H9 (cell line): ENCODE measurements around the gene GALNT9. TPM values are rescaled to one million over a fixed set of nuclear protein-coding genes. Genes with fewer than 3 reads are reported as not detected.

Experiments
- DNase-seq: peaks from one replicate; pipeline ENCODE4 v3.0.0-alpha.2; 2017
- H2AFZ ChIP-seq: one replicate; pipeline ENCODE4 v1.6.1; 2013; ENCODE audit warnings: mild to moderate bottlenecking, low read length, control low read depth, moderate library complexity
- H2AK5ac ChIP-seq: 2 replicates; pipeline ENCODE4 v1.6.1; 2013; ENCODE audit warnings: low read length, control low read depth, mixed read lengths; ENCODE audit not compliant: insufficient read length
- H2BK120ac ChIP-seq: one replicate; pipeline ENCODE4 v1.6.1; 2013; ENCODE audit warnings: low read depth, mild to moderate bottlenecking, low read length, control low read depth, inconsistent platforms; ENCODE audit not compliant: poor library complexity, severe bottlenecking
- H2BK12ac ChIP-seq: 2 replicates; pipeline ENCODE4 v1.6.1; 2013; ENCODE audit warnings: low read length, control low read depth, mixed read lengths, low read depth; ENCODE audit not compliant: insufficient read length
- H2BK15ac ChIP-seq: 2 replicates; pipeline ENCODE4 v1.6.1; 2013; ENCODE audit warnings: low read depth, low read length, control low read depth
- H2BK20ac ChIP-seq: one replicate; pipeline ENCODE4 v1.6.1; 2013; ENCODE audit warnings: low read depth, mild to moderate bottlenecking, low read length, control low read depth, inconsistent platforms; ENCODE audit not compliant: poor library complexity, severe bottlenecking
- H2BK5ac ChIP-seq: 2 replicates; pipeline ENCODE4 v1.6.1; 2013; ENCODE audit warnings: low read length, control low read depth, mixed read lengths; ENCODE audit not compliant: insufficient read length
- H3K14ac ChIP-seq: 2 replicates; pipeline ENCODE4 v1.6.1; 2013; ENCODE audit warnings: low read length, control low read depth; ENCODE audit not compliant: insufficient read depth
- H3K18ac ChIP-seq: 2 replicates; pipeline ENCODE4 v1.6.1; 2013; ENCODE audit warnings: low read depth, mild to moderate bottlenecking, mixed read lengths, low read length, control low read depth; ENCODE audit not compliant: insufficient read length
- H3K23ac ChIP-seq: 2 replicates; pipeline ENCODE4 v1.6.1; 2013; ENCODE audit warnings: low read length, control low read depth, mixed read lengths, low read depth; ENCODE audit not compliant: insufficient read length
- H3K23me2 ChIP-seq: 2 replicates; pipeline ENCODE4 v1.6.1; 2013; ENCODE audit warnings: low read depth, mild to moderate bottlenecking, mixed read lengths, low read length, control low read depth; ENCODE audit not compliant: insufficient read length, poor library complexity, severe bottlenecking
- H3K27ac ChIP-seq: 2 replicates; pipeline ENCODE4 v1.5.1; 2013; ENCODE audit warnings: low read length, control low read depth, mixed read lengths, low read depth; ENCODE audit not compliant: insufficient read length
- H3K27me3 ChIP-seq: 2 replicates; pipeline ENCODE4 v1.6.1; 2013; ENCODE audit warnings: low read length, control low read depth, inconsistent platforms; ENCODE audit not compliant: insufficient read depth
- H3K4ac ChIP-seq: 2 replicates; pipeline ENCODE4 v1.6.1; 2013; ENCODE audit warnings: low read depth, mild to moderate bottlenecking, control low read depth, inconsistent platforms, low read length, moderate library complexity
- H3K4me1 ChIP-seq: 2 replicates; pipeline ENCODE4 v1.6.1; 2013; ENCODE audit warnings: low read length, control low read depth, inconsistent platforms; ENCODE audit not compliant: insufficient read depth
- H3K4me2 ChIP-seq: 2 replicates; pipeline ENCODE4 v1.6.1; 2013; ENCODE audit warnings: low read length, control low read depth, mixed read lengths; ENCODE audit not compliant: insufficient read length, insufficient read depth
- H3K56ac ChIP-seq: 2 replicates; pipeline ENCODE4 v1.6.1; 2013; ENCODE audit warnings: low read depth, mild to moderate bottlenecking, mixed read lengths, low read length, control low read depth; ENCODE audit not compliant: insufficient read length
- H3K79me1 ChIP-seq: 2 replicates; pipeline ENCODE4 v1.6.1; 2013; ENCODE audit warnings: low read depth, mild to moderate bottlenecking, moderate library complexity, low read length, control low read depth, inconsistent platforms; ENCODE audit not compliant: insufficient read depth, poor library complexity, severe bottlenecking
- H3K79me2 ChIP-seq: 2 replicates; pipeline ENCODE4 v1.6.1; 2013; ENCODE audit warnings: low read length, control low read depth, inconsistent platforms; ENCODE audit not compliant: insufficient read depth
- H3K9ac ChIP-seq: 2 replicates; pipeline ENCODE4 v1.6.1; 2013; ENCODE audit warnings: low read length, control low read depth, mixed read lengths; ENCODE audit not compliant: insufficient read length; ENCODE audit errors: extremely low read depth
- H3K9me3 ChIP-seq: one replicate; pipeline ENCODE4 v1.6.1; 2013; ENCODE audit warnings: low read depth, low read length, inconsistent platforms; ENCODE audit not compliant: control insufficient read depth
- H3T11ph ChIP-seq: one replicate; pipeline ENCODE4 v1.6.1; 2013; ENCODE audit warnings: mild to moderate bottlenecking, low read length, control low read depth, inconsistent platforms
- H4K20me1 ChIP-seq: one replicate; pipeline ENCODE4 v1.6.1; 2013; ENCODE audit not compliant: control insufficient read depth, insufficient read length, insufficient read depth
- H4K5ac ChIP-seq: 2 replicates; pipeline ENCODE4 v1.6.1; 2013; ENCODE audit warnings: low read depth, mild to moderate bottlenecking, mixed read lengths, low read length, control low read depth; ENCODE audit not compliant: insufficient read length
- H4K8ac ChIP-seq: replicated peaks from 2 replicates; pipeline ENCODE4 v1.6.1; 2013; ENCODE audit warnings: low read length, control low read depth, mixed read lengths, low read depth; ENCODE audit not compliant: insufficient read length
- H4K91ac ChIP-seq: 2 replicates; pipeline ENCODE4 v1.6.1; 2013; ENCODE audit warnings: low read depth, mild to moderate bottlenecking, moderate library complexity, mixed read lengths, low read length, control low read depth; ENCODE audit not compliant: insufficient read length
- H3K27ac Mint-ChIP-seq, 3 experiments: 2 replicates in 2 of 3; 3 replicates in 1 of 3; pipeline ENCODE4 v1.8.0; 2020 to 2021; ENCODE audit warnings: mixed read lengths in 3 of 3, mild to moderate bottlenecking in 1 of 3, moderate library complexity in 1 of 3
- H3K27me3 Mint-ChIP-seq: 2 replicates; pipeline ENCODE4 v1.8.0; 2021; ENCODE audit warnings: low read depth, mild to moderate bottlenecking, moderate library complexity, mixed read lengths
- H3K36me3 Mint-ChIP-seq, 3 experiments: 2 replicates in 2 of 3; 3 replicates in 1 of 3; pipeline ENCODE4 v1.8.0; 2020 to 2021; ENCODE audit warnings: low read depth in 3 of 3, mixed read lengths in 3 of 3; ENCODE audit not compliant: insufficient read depth in 1 of 3
- H3K4me1 Mint-ChIP-seq, 2 experiments: 2 replicates each; pipeline ENCODE4 v1.8.0; 2020; ENCODE audit warnings: mixed read lengths in 2 of 2
- H3K4me3 Mint-ChIP-seq, 2 experiments: 2 replicates in 1 of 2; 3 replicates in 1 of 2; pipeline ENCODE4 v1.8.0; 2020 to 2021; ENCODE audit warnings: mild to moderate bottlenecking in 2 of 2, mixed read lengths in 2 of 2, moderate library complexity in 1 of 2
- H3K9me3 Mint-ChIP-seq, 2 experiments: 2 replicates in 1 of 2; 3 replicates in 1 of 2; pipeline ENCODE4 v1.8.0; 2020; ENCODE audit warnings: mild to moderate bottlenecking in 2 of 2, mixed read lengths in 2 of 2, moderate library complexity in 1 of 2
- WGBS: extraction: QIAGEN DNeasy Blood & Tissue Kit; methylation state at CpG from one replicate; pipeline ENCODE4 v1.1.7; 2013; ENCODE audit warnings: missing lambda C conversion rate, low lambda C conversion rate, mixed read lengths; ENCODE audit not compliant: insufficient read length; ENCODE audit errors: extremely low coverage; 5-methylcytosine and 5-hydroxymethylcytosine counted together
- total RNA-seq: library from RNA; stranded (reverse); gene quantifications from 2 replicates; pipeline ENCODE4 v1.2.1, GENCODE V29; 2021
- TF ChIP-seq, protein P1 (sequence below): fragments of 200-600 bp; sonication (generic); conservative IDR thresholded peaks from 3 replicates; pipeline ENCODE4 v1.8.0; 2021; ENCODE audit warnings: antibody characterized with exemption, mild to moderate bottlenecking

GALNT9 gene
- total RNA-seq, 1 experiment from 2014 or later, result 0.35 TPM

DNA sequence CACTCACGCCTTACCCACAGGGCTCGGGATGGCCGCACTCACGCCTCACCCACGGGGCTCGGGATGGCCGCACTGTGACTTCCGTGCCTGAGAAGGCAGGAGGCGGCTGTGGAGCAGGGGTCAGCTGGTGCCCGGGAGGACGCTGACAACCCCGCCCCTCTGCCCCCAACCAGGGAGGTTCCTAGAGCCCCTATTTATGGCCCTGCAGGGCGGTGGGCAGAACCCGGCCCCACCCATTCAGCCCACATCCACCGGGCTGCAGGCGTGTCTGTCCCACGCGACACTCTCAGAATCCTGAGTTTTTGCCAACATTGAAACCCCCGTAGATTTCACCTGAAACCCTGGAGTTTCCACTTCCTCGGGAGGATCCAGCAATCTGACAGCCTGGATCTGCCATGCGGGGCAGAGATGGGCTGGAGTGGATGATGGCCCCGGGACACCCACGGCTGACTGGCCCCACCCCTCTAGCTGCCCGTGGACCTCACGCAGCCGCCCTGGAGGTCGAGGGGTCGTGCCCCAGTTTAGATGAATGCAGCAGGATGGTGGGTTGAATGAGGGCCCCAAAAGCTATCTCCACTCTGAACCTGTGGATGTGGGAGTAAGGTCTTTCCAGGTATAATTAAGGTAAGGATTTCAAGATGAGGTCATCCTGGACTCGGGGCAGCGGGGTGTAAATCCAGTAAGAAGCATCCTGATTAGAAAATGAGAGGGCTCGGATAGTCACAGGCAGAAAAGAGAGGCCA lies 20.4 kb downstream of the GALNT9 start:
- TF ChIP-seq, protein P1, sequence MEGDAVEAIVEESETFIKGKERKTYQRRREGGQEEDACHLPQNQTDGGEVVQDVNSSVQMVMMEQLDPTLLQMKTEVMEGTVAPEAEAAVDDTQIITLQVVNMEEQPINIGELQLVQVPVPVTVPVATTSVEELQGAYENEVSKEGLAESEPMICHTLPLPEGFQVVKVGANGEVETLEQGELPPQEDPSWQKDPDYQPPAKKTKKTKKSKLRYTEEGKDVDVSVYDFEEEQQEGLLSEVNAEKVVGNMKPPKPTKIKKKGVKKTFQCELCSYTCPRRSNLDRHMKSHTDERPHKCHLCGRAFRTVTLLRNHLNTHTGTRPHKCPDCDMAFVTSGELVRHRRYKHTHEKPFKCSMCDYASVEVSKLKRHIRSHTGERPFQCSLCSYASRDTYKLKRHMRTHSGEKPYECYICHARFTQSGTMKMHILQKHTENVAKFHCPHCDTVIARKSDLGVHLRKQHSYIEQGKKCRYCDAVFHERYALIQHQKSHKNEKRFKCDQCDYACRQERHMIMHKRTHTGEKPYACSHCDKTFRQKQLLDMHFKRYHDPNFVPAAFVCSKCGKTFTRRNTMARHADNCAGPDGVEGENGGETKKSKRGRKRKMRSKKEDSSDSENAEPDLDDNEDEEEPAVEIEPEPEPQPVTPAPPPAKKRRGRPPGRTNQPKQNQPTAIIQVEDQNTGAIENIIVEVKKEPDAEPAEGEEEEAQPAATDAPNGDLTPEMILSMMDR, result no peak
- Histone ChIP-seq H2AFZ (no peak overlapping the region), H4K8ac (no peak overlapping the region), H3K27ac (no peak overlapping the region), H2BK15ac (no peak overlapping the region), H4K5ac (no peak overlapping the region), H4K20me1 (no peaks in the 10 kb centered on the region), H2BK12ac (no peak overlapping the region), H3K79me1 (no peaks in the 10 kb centered on the region), H3K79me2 (no peaks in the 10 kb centered on the region), H3K18ac (no peak overlapping the region), H3K4me2 (no peak overlapping the region), H4K91ac (no peak overlapping the region), H2BK20ac (no peak overlapping the region), H3K23ac (no peak overlapping the region), H3K4ac (no peak overlapping the region), H2BK5ac (no peak overlapping the region), H3K9ac (no peak overlapping the region), H2AK5ac (no peak overlapping the region), H3K9me3 (peaks cover 6% of the 10 kb centered on the region), H2BK120ac (no peak overlapping the region), H3K23me2 (no peaks in the 10 kb centered on the region), H3K14ac (no peak overlapping the region), H3K4me1 (no peaks in the 10 kb centered on the region), H3K56ac (no peak overlapping the region), H3K27me3 (no peaks in the 10 kb centered on the region; the same call in 1 of the 2 replicates), H3T11ph (no peak overlapping the region)
- no CpG with 5 or more reads among the region's 31 CpGs for WGBS
- DNase-seq, result no peak
- Mint-ChIP-seq H3K9me3 (peaks cover 14 to 17% of the 10 kb centered on the region in 2 experiments; a peak in 4 of 5 replicates), H3K27ac (no peak overlapping the region), H3K36me3 (peaks cover 0 to 5% (median 0%) of the 10 kb centered on the region in 3 experiments; a peak in 2 of 7 replicates), H3K27me3 (peaks cover 63% of the 10 kb centered on the region), H3K4me3 (no peak overlapping the region), H3K4me1 (no peaks in the 10 kb centered on the region)
